Islet precursor cell (in vitro differentiated cells): Measurements from ENCODE around the gene ANKRD17.
"Not testable (repeated sequence)": the region's sequence is repeated elsewhere in the genome, so short reads cannot be mapped to it uniquely, and the experiment has no call there.

ENCODE experiments used
- DNase-seq: peaks from one replicate; pipeline ENCODE4 v3.0.0-alpha.2; 2018

The ANKRD17 gene, protein sequence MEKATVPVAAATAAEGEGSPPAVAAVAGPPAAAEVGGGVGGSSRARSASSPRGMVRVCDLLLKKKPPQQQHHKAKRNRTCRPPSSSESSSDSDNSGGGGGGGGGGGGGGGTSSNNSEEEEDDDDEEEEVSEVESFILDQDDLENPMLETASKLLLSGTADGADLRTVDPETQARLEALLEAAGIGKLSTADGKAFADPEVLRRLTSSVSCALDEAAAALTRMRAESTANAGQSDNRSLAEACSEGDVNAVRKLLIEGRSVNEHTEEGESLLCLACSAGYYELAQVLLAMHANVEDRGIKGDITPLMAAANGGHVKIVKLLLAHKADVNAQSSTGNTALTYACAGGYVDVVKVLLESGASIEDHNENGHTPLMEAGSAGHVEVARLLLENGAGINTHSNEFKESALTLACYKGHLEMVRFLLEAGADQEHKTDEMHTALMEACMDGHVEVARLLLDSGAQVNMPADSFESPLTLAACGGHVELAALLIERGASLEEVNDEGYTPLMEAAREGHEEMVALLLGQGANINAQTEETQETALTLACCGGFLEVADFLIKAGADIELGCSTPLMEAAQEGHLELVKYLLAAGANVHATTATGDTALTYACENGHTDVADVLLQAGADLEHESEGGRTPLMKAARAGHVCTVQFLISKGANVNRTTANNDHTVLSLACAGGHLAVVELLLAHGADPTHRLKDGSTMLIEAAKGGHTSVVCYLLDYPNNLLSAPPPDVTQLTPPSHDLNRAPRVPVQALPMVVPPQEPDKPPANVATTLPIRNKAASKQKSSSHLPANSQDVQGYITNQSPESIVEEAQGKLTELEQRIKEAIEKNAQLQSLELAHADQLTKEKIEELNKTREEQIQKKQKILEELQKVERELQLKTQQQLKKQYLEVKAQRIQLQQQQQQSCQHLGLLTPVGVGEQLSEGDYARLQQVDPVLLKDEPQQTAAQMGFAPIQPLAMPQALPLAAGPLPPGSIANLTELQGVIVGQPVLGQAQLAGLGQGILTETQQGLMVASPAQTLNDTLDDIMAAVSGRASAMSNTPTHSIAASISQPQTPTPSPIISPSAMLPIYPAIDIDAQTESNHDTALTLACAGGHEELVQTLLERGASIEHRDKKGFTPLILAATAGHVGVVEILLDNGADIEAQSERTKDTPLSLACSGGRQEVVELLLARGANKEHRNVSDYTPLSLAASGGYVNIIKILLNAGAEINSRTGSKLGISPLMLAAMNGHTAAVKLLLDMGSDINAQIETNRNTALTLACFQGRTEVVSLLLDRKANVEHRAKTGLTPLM (N-terminal part only)

DNA sequence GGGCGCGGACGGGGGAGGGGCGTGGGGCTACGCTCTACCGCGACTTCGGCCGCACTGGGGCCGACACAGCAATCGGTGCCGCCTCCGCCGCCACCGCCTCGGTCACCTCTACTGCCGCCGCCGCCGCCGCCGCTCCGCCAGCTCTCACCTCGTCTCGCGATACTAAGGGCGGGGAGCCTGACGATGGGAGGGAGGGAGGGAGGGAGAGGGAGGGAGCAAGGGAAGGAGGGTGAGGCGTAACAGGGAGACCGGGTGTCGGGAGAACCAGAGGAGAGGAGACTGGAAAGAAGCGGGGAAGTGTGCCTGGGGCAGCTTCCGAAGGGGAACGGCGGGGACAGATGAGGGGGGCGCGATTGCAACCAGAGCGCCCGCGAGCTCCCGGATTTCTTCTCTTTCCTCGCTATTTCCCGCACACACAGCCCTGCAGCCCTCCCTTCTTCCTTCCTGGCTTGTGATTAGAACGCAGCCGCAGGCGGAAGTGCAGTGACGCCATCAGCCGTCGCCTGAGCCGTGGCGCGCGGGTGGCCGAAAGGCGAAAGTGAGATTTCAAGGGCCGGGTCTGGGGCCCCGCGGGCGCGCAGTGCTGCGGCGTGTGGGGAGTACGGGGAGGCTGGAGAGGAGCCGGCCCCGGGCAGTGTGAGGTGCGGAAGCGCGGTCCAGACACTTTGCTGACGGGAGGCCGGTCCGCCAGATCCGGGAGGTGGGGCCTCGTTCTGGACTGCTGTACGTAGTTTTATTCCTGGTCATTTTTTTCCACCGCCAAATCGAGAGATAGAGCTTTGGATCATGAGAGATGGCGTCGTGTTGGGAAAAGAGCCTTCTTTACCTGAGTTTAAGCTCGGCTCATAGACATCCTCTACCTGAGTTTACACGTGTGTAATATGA, at the start of gene ANKRD17:
Gene ANKRD17 (minus strand): TSS at position 113 of the 885 bp plus-strand sequence. CDS start 130 bp downstream, outside the sequence.
- peak; percentile 97 for DNase-seq

DNA sequence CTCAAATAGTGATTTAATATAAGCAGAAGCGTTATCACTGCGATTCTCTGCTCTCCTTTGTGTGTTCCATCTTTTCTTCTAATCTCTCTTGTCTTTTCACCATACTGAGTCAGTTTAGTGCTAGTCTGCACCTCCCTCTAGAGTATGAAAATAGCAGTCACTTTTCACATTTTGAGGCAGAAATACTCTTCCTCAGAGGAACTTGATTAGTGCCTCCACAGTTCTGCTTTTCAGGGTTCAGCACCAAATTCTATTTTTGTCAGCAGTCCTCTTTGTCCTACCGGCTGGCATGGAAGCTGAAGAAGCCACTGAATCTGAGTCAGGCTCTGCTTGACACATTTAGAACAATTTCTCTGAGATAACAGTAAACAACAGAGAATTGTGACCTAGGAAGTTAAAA, 49.7 kb upstream of the ANKRD17 start:
- no peak for DNase-seq

DNA sequence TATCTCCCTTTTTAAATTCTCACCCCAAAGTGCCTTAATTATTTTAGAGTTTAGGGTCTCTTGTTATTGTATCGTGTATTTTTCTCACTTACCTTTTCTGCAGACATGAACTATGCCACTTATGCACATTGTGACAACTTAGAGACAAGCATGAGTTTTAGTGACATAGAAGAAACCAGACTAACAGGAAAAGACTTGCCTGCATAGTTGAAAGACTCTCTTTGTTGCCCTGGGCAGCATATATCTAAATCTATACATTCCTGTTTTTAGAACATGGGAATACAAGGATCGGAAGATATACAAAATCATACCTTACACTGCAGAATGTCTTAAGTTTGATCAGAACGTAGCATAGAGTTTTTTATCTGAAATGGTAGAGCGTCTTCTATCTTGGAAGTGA, 45.1 kb upstream of the ANKRD17 start:
- DNase-seq = no peak

DNA sequence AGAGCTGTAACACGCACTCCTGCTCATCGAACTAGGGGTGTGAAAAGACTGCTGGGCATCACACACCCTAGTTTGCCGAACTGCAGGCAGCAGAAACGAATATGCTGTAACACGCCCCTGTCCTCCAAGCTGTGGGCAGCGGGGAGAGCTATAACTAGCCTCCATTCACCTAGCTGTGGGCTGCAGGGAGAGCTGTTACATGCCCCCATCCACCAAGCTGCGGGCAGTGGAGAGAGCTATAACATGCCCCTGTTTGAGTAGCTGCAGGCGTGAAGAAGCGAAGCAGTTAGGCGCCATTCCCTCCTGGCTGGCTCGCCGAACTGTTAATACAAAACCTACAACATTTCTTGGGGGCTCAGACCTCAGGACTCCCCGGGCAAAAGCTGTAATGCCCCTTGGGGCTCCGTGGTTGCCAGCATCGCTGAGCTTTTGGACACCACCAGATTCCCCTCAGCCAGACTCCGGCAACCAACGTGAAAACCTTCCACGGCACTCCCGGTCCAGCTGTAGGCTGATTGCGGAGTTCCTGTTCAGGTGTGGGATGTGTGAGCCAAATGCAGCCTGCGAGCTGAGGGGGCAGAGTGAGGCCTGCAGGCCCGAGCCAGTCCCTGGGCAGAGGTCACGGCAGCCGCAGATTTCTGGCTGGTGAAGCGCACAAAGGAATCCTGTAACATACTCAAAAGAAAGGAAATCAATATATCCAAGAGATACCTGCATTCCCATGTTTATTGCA, 41.1 kb upstream of the ANKRD17 start:
- no peak for DNase-seq

DNA sequence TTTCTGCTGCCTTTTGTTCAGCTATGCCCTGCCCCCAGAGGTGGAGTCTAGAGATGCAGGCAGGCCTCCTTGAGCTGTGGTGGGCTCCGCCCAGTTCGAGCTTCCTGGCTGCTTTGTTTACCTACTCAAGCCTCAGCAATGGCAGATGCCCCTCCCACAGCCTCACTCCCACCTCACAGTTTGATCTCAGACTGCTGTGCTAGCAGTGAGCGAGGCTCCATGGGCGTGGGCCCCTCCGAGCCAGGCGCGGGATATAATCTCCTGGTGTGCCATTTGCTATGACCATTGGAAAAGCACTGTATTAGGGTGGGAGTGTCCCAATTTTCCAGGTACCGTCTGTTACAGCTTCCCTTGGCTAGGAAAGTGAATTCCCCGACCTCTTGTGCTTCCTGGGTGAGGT, 34.1 kb upstream of the ANKRD17 start:
- not testable (repeated sequence) for DNase-seq

DNA sequence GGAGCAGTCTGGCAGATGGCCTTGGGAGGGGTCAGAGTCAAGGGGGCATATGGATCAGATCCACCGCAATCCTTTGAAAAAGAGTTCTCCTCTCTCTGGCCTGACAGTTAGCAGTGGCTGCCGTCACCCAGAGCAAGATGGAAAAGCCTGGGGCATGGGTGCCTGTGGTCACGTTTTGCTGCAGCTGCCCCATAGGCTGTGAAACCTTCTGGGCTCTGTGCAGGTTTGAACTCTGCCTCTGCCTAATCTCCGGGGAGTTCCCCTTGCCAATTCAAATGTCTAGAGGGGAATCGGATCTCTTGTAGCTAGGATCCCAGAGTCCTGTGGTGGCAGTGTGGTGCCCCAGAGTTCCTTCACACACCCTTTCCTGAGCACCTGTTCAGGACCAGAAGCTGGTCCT, 23.4 kb upstream of the ANKRD17 start:
- DNase-seq = no peak

DNA sequence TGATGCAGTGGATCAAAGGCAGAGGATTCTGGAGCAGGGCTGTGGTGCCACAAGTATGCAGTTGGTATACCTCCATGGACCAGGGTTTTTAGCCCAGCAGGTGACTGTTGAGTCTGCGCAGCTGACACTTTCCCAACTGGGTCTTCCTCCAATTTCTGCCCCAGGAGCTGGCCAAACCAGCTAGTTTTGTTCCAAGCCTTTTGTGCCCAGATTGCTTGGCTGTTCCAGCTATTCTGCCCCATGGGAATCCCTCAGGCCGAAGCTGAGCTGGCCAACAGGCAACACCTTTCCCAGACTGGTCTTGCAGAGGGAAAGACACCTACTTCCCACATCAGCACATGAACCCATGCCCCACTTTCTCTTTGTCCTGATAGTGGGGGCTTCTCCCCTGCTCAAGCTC, 22.8 kb upstream of the ANKRD17 start:
- peak; percentile 52 for DNase-seq

DNA sequence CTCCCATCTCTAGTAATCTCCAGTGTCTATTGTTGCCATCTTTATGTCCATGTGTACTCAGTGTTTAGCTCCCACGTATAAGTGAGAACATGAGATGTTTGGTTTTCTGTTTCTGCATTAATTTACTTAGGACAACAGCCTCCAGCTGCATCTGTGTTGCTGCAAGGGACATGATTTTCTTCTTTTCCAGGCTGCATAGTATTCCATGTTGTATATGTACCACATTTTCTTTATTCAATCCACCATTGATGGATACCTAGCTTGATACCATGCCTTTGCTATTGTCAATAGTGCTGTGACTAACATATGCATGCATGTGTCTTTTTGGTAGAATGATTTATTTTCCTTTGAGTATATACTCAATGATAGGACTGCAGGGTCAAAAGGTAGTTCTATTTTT, 18.6 kb upstream of the ANKRD17 start:
- DNase-seq = no peak

DNA sequence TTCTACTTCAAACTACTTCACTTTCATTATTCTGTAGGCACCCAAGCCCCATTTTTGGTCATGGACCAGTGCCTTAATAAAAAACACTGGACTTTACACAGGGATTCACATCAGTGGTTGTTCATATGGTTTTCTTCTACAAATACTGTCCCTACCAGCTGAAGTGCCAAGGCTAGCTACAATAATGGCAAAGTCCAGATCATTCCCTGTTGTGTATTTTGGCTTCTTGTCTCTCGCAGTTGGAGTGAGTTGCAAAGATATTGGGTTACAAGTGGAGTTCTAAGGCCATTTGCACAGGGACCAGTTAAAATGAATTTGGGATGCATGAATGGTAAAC, 16.7 kb upstream of the ANKRD17 start:
- no peak for DNase-seq

DNA sequence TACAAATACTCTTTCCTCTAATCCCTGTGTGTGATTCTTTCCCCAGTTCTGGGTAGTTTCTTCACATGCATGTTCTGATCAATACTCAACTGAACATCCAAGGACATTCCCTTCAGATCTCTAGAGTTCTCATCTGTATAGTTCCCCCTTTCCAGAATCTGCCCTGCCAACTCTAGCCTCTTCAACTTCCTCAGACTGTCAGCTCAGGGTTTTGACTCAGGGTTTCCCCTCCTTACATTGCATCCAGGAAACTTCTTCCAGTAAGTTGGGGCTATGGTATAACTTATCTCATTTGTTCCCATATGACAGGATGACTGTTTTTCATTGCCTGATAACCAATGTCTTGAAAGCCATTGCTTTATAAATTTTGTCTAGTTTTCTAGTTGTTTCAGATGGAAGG, 14.2 kb upstream of the ANKRD17 start:
- no peak for DNase-seq

DNA sequence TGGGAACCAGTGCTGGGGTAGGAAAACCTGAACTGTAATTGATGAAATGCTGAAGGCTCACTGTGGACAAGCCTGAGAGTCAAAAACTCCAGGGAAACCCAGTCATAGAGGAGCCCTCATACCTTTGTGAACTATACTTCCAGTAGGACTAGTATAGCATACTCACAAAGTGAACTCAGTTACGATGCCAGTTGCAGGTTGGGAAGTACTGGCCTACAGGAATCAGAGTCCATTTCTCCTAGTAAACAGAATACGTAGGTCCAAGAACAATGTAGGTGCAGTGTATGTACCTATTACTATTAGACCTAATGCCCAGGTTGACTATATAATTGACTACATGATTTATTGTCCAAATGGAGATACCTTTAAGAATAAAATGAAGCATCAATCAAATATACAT, 8.5 kb upstream of the ANKRD17 start:
- no peak for DNase-seq

DNA sequence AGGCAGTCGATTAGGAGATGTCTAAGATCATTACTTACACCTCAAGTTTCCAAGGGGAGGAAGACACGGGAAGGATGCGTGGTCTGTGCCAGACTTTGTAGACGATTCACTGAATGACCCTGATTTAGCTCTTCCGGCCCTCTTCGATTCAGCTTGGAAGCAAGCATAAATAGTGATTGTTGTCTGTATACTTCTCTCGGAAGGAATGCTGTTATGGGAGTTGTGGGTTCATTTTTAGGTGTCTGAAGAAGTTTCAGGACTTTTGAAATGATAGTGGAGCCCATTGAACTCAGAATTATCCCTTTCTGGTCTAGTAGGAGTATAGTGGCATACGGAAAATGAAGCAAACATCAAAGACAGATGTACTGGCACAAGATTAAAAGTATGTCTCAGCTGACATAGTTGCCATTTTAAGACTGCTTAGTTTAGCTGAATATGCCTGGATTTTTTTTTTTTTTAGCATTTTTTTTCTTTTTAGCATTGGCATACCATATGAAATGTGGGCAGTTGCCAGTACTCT, 1.0 kb upstream of the ANKRD17 start:
- DNase-seq = no peak

DNA sequence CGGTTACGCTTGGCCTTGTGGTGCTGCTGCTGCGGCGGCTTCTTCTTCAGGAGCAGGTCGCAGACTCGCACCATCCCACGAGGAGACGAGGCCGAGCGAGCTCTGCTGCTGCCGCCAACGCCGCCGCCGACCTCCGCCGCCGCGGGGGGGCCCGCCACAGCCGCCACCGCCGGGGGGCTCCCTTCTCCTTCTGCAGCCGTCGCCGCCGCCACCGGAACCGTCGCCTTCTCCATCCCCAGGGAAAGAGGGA, 237 bp downstream of the ANKRD17 start:
- no peak for DNase-seq

DNA sequence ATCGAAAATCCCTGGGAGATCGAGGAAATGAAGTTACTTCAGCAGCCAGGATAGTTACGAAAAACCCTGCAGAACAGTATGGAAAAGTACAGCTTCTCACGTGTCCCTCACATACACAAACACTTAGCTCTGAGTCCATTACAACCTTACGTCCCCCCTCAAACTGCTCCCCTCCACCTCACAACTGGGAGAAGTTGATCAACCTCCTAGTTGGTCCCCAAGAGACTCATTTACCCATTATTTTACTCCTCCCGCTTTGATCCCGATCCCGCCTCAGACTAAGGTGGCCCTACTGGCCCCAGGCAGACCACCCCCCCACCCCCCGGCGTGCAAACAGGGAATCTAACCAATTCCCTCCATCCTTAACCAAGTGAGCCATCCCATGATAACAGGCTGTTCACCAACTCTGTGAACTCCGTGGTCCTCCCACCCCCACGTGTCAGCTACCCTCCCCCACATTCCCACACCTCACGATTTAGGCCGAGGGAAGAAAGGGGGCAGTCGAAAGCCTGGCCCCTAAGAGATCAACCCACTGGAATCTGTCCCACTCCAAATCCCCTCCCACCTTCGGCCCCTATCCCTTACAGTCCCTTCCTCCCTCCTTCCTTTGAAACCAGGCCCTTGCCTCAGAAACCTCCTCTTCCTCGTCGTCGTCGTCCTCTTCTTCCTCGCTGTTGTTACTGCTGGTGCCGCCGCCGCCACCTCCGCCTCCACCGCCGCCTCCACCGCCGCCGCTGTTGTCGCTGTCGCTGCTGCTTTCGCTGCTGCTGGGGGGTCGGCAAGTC, 755 bp downstream of the ANKRD17 start:
- peak; percentile 74 for DNase-seq

DNA sequence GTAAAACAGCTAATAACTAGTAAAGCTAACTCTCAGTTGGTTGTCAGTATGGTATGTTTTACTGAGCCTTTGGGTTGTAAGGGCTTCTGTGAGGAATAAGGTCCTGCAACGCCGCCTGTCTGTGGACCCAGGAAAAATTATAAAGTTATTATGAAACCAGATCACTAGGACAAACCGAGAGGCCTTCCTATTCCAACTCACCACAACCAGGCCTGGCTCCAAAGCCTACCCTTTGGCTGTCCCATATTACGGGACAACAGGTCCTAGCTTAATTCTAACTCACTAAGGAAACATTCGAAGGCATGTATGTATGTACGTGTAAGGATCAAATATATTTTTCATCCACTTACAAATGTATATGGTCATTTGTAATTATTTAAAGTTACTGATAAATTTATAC, 1.4 kb downstream of the ANKRD17 start:
- DNase-seq = peak; percentile 76

DNA sequence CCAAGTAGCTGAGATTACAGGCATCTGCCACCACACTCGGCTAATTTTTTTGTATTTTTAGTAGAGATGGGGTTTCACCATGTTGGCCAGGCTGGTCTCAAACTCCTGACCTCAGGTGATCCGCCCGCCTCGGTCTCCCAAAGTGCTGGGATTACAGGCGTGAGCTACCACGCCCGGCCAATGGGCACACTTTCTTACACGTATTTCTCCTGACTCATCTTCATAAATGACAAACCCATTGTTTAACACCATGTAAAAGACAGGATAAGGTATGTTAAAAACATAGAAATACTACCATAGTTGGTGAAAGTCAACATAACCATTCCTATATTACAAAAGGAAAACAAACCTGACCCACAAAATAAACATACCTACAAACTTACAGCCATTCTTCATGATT, 2.8 kb downstream of the ANKRD17 start:
- DNase-seq = not testable (repeated sequence)

DNA sequence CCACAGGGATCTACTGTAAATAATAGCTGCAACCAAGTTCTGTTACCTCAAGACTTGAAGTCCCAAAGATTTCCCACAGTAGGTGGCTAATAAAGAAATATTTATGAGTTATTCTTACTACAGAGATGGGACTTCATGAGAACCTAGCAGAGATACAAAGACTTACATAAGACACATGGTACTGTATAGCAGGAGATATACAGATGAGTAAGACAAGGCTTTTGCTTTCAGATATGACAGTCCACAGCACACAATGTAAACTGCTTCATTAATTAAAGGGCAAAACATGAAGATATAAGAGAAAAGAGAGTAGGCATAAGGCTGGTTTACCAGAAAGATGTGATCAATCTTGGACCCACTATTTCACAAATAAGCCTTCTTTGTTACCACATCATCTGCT, 6.6 kb downstream of the ANKRD17 start:
- DNase-seq = no peak

DNA sequence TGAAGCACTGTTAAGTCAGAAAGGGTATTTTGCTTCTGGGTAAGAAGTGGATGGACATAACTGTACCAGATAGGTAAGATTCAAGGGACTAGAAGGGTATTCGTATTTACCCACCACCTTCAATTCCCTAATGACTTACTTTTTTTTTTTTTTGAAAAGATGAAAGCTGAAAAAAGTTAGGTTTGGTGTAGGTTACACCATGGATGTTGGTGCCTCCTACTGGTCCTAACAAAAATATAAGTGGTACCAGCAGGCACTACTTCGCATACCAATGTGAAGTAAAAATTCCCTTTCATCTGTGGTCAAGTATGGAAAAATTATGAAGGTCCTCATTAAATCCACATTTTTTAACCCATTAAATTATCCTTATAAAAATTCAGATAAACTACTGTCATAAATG, 7.2 kb downstream of the ANKRD17 start:
- no peak for DNase-seq

DNA sequence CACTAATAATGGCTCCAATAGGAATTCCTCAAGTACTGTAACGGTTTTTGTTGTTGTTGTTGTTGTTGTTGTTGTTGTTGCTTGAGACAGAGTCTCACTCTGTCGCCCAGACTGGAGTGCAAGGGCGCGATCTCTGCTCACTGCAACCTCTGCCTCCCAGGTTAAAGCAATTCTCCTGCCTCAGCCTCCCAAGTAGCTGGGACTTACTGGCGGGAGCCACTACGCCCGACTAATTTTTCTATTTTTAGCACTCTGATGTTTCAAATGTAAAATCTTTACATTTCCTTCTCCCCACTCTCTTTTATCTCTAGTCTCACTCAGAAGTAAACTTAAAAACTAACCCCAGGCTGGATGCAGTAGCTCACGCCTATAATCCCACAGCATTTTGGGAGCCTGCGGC, 8.0 kb downstream of the ANKRD17 start:
- no peak for DNase-seq

DNA sequence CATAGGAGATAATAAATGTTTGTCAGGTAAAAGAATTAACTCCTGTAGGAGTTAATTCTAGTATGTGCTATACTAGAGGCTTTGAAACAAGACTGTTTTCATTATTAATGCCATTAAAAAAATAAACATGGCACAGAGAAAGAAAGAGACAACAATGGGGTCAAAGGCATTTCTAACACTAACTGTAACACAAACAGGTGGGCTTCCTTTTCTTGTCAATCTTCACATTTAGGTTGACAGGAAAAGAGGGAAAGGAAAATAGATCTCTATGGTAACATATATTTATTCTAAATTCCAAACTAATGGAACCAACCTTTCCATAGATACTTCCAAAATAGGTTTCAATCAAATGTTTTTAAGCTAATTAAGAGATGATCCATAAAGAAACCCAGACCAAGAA, 9.8 kb downstream of the ANKRD17 start:
- DNase-seq = no peak

DNA sequence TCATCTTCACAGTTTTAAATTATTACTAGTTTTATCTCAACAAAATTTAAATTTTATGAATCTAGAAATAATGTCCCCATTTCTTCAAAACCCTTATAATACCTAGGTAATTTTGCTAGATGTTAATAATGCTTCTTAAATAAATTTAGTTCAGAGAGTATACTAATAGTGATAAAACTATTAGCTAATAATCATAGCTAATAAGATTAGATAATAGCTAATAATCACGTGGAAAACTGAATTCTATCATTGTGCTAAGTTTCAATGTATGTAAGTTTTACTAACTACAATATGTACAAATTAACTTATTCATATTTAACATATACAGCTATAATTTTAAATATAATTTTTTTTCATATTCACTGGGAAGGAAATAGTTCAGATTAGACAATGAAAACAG, 10.2 kb downstream of the ANKRD17 start:
- DNase-seq = no peak
